SK-N-MC (cell line): ENCODE measurements around the gene DTD1.
"Not testable (repeated sequence)": the region's sequence is repeated elsewhere in the genome, so short reads cannot be mapped to it uniquely, and the experiment has no call there.

ENCODE experiments used
- DNase-seq: peaks from one replicate; pipeline ENCODE4 v3.0.0-alpha.2; 2011; ENCODE audit warnings: low read depth, low spot score
- H3K27ac ChIP-seq: fragments of 200-600 bp; sonication (generic); 2 replicates; pipeline ENCODE4 v1.5.1; 2016; ENCODE audit warnings: mixed run types
- H3K36me3 ChIP-seq: fragments of 200-600 bp; sonication (generic); 2 replicates; pipeline ENCODE4 v1.6.1; 2017; ENCODE audit warnings: antibody characterized with exemption, low read length, mixed read lengths; ENCODE audit not compliant: insufficient read depth
- H3K4me3 ChIP-seq: fragments of 200-600 bp; sonication (generic); 2 replicates; pipeline ENCODE4 v1.5.1; 2016
- H3K9ac ChIP-seq: fragments of 200-600 bp; sonication (generic); 2 replicates; pipeline ENCODE4 v1.8.0; 2017; ENCODE audit warnings: mixed run types, mixed read lengths; ENCODE audit not compliant: insufficient read length
- H3K9me3 ChIP-seq: fragments of 200-600 bp; sonication (generic); 2 replicates; pipeline ENCODE4 v1.6.1; 2017; ENCODE audit warnings: low read depth, mild to moderate bottlenecking, antibody characterized with exemption, low read length, moderate library complexity, mixed read lengths
- EZH2 ChIP-seq: fragments of 200-600 bp; sonication (generic); IDR thresholded peaks from one replicate; pipeline ENCODE4 v1.6.1; 2017; ENCODE audit warnings: antibody characterized with exemption
- FOXP2 ChIP-seq: optimal IDR thresholded peaks from 2 replicates; pipeline ENCODE3; 2011; ENCODE audit warnings: mild to moderate bottlenecking, moderate library complexity; ENCODE audit not compliant: insufficient read depth; ENCODE audit errors: extremely low read length, control extremely low read depth
- POLR2AphosphoS5 ChIP-seq: IDR thresholded peaks from 2 replicates; pipeline ENCODE4 v1.6.1; 2012; ENCODE audit warnings: mild to moderate bottlenecking, low read depth, low read length, borderline replicate concordance

DTD1 gene

DNA sequence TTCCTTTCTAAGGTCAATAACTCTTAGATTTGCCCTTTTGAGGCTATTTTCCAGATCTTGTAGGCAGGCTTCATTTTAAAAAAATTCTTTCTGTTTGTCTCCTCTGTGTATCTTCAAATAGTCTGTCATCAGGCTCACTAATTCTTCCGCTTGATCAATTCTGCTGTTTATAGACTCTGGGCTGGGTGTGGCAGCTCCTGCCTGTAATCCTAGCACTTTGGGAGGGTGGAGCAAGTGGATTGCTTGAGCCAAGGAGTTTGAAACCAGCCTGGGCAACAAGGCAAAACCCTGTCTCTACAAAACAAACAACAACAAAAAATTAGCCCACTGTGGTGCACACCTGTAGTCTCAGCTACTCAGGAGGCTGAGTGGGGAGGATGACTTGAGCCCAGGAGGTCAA lies 185.7 kb downstream of the DTD1 start:
- TF ChIP-seq POLR2AphosphoS5 (no peak), EZH2 (no peak), FOXP2 (no peak)
- H3K9me3 ChIP-seq, result no peaks in the 10 kb centered on the region
- DNase-seq, result no peak
- no peak overlapping the region for H3K4me3 ChIP-seq
- no peak overlapping the region for H3K27ac ChIP-seq
- no peak overlapping the region for H3K9ac ChIP-seq
- H3K36me3 ChIP-seq, result no peaks in the 10 kb centered on the region

DNA sequence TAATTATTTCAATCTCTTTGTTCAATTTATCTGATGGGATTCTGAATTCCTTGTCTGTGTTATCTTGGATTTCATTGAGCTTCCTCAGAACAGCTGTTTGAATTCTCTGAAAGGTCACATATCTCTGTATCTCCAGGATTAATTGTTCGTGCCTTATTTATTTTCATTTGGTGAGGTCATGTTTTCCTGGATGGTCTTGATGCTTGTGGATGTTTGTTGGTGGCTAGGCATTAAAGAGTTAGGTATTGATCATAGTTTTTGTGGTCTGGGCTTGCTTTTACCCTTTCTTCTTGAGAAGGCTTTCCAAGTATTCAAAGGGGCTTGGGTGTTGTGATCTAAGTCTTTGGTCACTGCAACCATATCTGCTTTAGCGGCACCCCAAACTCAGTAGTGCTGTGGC lies 186.4 kb downstream of the DTD1 start:
- DNase-seq, result no peak
- no peak for TF ChIP-seq EZH2
- TF ChIP-seq POLR2AphosphoS5, result no peak
- TF ChIP-seq FOXP2, result no peak
- Histone ChIP-seq H3K36me3 (no peaks in the 10 kb centered on the region), H3K4me3 (no peak overlapping the region), H3K27ac (no peak overlapping the region), H3K9ac (no peak overlapping the region), H3K9me3 (no peaks in the 10 kb centered on the region)

DNA sequence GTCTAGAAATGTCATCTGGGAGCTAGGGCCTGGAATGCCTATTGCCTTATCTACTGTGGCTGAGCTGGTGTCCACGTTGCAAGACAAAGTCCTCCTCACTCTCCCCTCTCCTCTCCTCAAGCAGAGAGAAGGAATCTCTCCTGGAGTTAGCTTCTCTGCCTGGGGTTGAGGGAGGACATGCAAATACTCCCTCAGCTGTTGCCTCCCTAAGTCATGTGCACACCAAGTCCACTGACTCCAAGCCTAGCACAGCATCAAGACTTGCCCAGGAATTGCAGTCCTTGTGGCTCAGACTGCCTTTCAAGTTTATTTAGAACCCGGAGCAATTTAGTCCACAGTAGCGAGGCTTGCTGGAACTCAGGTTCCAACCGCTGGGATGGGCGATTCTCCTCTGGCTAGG lies 187.8 kb downstream of the DTD1 start:
- H3K27ac ChIP-seq, result no peak overlapping the region
- no peak for TF ChIP-seq POLR2AphosphoS5
- no peak for TF ChIP-seq FOXP2
- TF ChIP-seq EZH2, result no peak
- no peak for DNase-seq
- H3K9me3 ChIP-seq, result no peaks in the 10 kb centered on the region
- no peak overlapping the region for H3K9ac ChIP-seq
- no peak overlapping the region for H3K4me3 ChIP-seq
- no peaks in the 10 kb centered on the region for H3K36me3 ChIP-seq

DNA sequence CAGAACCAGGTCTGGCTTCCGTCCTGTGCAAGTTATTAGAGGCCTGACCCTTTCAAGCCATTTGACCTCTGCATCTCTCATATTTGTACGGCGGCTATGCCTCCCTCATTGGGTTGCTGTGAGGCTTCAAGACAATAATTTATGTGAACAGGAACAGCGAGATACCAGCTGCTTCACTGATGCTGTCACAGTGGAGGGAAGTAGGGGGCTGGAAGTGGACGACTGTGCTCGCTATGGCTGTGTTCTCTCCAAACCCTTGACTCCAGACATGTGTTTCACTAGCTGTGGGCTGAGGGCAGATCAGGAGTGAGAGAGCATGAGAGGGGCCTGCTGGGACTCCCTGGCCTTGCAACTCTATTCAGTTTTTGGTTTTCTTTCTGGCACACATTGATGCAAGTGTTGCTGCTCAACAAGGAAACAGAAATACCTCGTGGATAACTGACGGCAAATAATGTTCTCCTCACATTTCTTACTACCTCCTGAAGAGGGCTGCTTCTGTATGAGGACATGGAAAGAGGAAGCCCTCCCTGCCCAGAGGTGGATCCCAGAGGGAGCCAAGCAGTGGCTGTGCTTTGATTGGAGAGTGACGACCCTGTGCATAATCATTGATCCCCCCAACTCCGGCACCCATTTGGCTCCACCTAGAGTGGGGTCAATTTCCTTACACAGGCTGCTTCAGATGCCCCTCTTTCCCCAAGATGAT lies 191.0 kb downstream of the DTD1 start:
- Histone ChIP-seq H3K4me3 (no peak overlapping the region), H3K9ac (no peak overlapping the region), H3K27ac (no peak overlapping the region), H3K36me3 (no peaks in the 10 kb centered on the region), H3K9me3 (no peaks in the 10 kb centered on the region)
- TF ChIP-seq EZH2 (no peak), FOXP2 (no peak), POLR2AphosphoS5 (no peak)
- no peak for DNase-seq

DNA sequence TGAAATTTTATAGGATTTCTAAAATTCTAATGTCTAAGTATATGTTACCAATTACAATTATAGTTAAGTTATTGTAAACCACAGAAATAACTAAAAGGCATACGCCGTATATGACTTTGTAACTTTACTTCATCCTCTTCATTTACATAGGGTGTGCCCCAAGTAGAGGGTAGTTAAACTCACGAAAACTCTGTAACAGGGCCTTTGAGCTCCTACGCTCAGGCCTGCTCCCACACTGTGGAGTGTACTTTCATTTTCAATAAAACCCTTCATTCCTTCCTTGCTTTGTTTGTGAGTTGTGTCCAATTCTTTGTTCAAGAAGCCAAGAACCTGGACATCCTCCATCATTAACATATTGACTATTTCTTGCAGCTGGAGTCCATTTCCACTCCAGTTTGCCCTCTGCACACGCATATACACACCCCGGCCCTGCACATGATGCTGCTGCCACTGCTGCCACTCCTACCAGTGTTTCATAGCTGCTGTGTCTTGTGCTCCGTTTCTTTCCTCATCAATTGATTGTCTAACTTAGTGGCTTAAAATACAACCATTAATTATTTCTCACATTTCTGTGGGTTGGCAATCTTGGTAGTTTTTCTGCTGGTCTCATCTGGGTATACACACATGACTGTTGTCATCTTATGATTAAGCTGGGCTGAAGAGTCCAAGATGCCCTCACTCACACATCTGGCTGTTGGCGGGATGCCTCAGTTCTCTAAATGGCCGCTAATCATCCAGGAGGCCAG lies 192.7 kb downstream of the DTD1 start:
- Histone ChIP-seq H3K9ac (no peak overlapping the region), H3K36me3 (no peaks in the 10 kb centered on the region), H3K27ac (no peak overlapping the region), H3K9me3 (no peaks in the 10 kb centered on the region), H3K4me3 (no peak overlapping the region)
- no peak for DNase-seq
- TF ChIP-seq POLR2AphosphoS5 (no peak), EZH2 (no peak), FOXP2 (no peak)

DNA sequence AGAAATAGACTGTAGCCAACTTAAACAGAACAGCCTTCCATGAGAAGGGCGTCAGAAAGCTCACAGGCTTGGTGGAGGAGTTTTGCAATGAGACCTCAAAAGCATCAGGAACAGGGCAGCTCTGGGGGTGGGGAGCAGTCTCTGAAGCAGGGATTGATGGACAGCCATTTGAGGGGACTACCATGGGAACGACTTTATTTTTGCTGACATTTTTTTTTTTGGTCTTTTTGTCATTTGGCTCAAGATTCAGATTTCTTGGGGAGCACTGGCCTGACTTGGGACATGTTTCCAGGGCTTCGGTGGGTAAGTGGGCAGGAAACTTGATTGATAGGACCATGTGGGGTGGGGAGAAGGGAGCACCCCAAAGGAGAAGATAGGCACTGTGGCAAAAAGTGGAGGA lies 193.7 kb downstream of the DTD1 start:
- no peak for DNase-seq
- Histone ChIP-seq H3K9ac (no peak overlapping the region), H3K4me3 (no peak overlapping the region), H3K36me3 (no peaks in the 10 kb centered on the region), H3K9me3 (no peaks in the 10 kb centered on the region), H3K27ac (no peak overlapping the region)
- TF ChIP-seq FOXP2, result no peak
- TF ChIP-seq EZH2, result no peak
- no peak for TF ChIP-seq POLR2AphosphoS5

DNA sequence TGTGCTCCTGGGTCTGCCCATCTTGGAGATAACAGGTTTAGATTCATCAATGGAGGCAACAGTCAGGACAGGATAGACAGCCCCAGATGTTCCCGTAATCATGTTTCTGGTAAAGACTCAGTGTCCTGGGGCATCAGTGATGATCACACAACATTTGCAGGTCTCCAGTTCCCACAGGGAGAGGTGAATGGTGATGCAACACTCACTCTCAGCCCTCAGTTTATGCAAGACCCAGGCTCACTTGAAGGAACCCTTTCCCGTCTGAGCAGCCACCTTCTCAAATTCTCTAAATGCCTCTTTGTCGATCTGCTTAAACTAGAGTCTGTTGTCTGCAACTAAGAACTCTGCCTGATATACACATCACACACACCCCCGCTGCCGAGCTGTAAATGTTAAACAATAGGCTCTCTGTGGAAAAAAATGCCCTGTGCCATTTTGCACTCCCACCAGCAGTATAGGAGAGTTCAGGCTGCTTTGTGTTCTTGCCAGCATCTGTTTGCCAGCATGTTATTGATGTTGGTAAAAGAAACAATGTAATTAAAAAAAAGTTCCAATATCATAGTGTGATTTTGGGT lies 195.6 kb downstream of the DTD1 start:
- Histone ChIP-seq H3K4me3 (no peak overlapping the region), H3K36me3 (no peaks in the 10 kb centered on the region), H3K9ac (no peak overlapping the region), H3K27ac (no peak overlapping the region), H3K9me3 (no peaks in the 10 kb centered on the region)
- DNase-seq, result no peak
- TF ChIP-seq POLR2AphosphoS5, result no peak
- no peak for TF ChIP-seq EZH2
- no peak for TF ChIP-seq FOXP2

DNA sequence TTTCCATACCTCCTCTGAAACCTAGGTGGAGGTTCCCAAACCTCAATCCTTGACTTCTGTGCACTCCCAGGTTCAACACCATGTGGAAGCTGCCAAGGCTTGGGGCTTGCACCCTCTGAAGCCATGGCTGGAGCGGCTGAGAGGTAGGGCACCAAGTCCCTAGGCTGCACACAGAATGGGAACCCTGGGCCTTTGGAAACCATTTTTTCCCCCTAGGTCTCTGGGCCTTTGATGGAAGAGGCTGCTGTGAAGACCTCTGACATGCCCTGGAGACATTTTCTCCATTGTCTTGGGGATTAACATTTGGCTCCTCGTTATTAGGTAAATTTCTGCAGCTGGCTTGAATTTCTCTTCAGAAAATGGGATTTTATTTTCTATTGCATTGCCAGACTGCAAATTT lies 199.2 kb downstream of the DTD1 start:
- H3K4me3 ChIP-seq, H3K27ac ChIP-seq, H3K9me3 ChIP-seq, DNase-seq, H3K36me3 ChIP-seq, H3K9ac ChIP-seq: not testable (repeated sequence)
